Left lung (tissue), 10 donors: ENCODE results near the gene MLH3. TPM values are rescaled to one million over a fixed set of nuclear protein-coding genes. Genes with fewer than 3 reads are reported as not detected.
A peak's percentile ranks its signal among the peaks of the same experiment; 100 is the strongest.
"Not testable (repeated sequence)": the region's sequence is repeated elsewhere in the genome, so short reads cannot be mapped to it uniquely, and the experiment has no call there.

Source experiments
- ATAC-seq: fragments of 200-7000 bp; cut with Tn5 transposase; one replicate; pipeline ENCODE4 v1.9.1; 2020; ENCODE audit warnings: moderate library complexity
- DNase-seq, 4 donors: peaks; one replicate each; pipeline ENCODE4 v3.0.0-alpha.2; 2013 to 2020
- H3K27ac ChIP-seq, 2 donors: fragments of 200-600 bp; sonication (generic) in 1 of 2; one replicate each; pipeline versions ENCODE4 v1.5.0 to v1.8.0; 2020 to 2021
- H3K27me3 ChIP-seq, 2 donors: fragments of 200-600 bp; sonication (generic) in 1 of 2; one replicate each; pipeline versions ENCODE4 v1.5.0 to v1.8.0; 2020 to 2021
- H3K36me3 ChIP-seq, 2 donors: fragments of 200-600 bp; sonication (generic) in 1 of 2; one replicate each; pipeline versions ENCODE4 v1.5.0 to v1.8.0; 2020 to 2021
- H3K4me1 ChIP-seq, 2 donors: fragments of 200-600 bp; one replicate each; pipeline ENCODE4 v1.8.0; 2021
- H3K4me3 ChIP-seq, 2 donors: fragments of 200-600 bp; sonication (generic) in 1 of 2; one replicate each; pipeline versions ENCODE4 v1.5.0 to v1.8.0; 2020 to 2021; ENCODE audit warnings: mild to moderate bottlenecking in 1 of 2
- H3K9me3 ChIP-seq, 2 donors: fragments of 200-600 bp; sonication (generic) in 1 of 2; one replicate each; pipeline versions ENCODE4 v1.5.0 to v1.8.0; 2020 to 2021
- intact Hi-C, 2 donors: fragments of 100-400 bp; cut with DNase I; formaldehyde crosslinking; loops; one replicate each; pipeline versions ENCODE4 v1.11.2 to v1.14.2; 2022
- polyA plus RNA-seq, 6 donors: library from polyadenylated mRNA; unstranded; fragments of 120-200 nt; gene quantifications; one replicate each; pipeline ENCODE4 v1.2.1, GENCODE V29; 2013; ENCODE audit not compliant: insufficient read length in 6 of 6
- total RNA-seq, 2 donors: library from RNA; stranded (reverse); fragmentation: NEBNext Ultra II Directional; extraction: Animal tissue kit (Norgen Biotek cat#: 25700); gene quantifications; one replicate each; pipeline ENCODE4 v1.2.1, GENCODE V29; 2021
- TF ChIP-seq, protein P1 (sequence below), 2 donors: fragments of 200-600 bp; sonication (generic) in 1 of 2; IDR thresholded peaks; one replicate each; pipeline versions ENCODE4 v1.5.0 to v1.8.0; 2021; ENCODE audit warnings: antibody characterized with exemption in 2 of 2
- donor health status: DM: no; HTN: yes; CAD: no.
- donor health status: DM: no; HTN: no; CAD: no.

Gene MLH3
- total and polyA plus RNA-seq, 8 donors, result 24.7 to 48.3 (median 39.9) TPM

DNA sequence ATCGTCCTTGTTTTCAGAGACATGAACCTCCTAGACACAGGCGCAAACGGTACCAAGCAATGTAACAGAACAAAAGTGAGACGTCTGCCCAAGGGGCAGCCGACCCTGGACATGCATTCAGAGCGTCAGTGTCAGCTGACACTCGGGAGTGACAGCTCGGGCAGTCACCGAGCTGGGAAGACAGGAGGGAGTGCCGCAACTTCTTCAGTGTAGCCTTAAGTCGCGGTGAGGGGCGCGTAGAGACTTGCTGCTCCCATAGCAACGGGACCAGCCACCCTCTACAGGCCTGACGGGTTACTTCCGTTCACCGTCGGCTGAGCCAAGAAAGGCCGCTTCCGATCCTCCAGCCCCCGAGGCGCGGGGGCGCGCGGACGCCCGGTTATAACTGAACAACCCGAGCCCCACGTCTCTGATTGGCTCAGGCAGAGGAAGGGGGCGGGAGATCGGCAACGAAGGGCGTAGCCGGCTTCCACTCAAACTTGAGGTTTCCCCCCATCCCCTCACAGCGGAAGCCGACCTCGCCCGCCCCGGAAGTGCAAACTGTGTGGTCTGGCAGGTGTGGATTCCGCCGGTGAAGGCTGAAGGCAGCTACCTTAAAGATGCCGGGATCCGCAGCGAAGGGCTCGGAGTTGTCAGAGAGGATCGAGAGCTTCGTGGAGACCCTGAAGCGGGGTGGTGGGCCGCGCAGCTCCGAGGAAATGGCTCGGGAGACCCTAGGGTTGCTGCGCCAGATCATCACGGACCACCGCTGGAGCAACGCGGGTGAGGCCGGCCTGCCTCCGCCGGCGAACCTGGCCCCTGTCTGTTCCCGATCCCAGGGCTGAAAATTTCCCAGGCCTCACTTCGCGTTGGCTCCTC, 48.6 kb downstream of the MLH3 start, which contains the start of gene EIF2B2:
Gene EIF2B2 (plus strand): TSS at position 530 of the 858 bp plus-strand sequence. CDS start 70 bp downstream, at position 600.
- no peaks in the 10 kb centered on the region for H3K9me3 ChIP-seq
- H3K4me1 ChIP-seq, result peaks cover 10 to 23% of the 10 kb centered on the region in 2 donors
- H3K4me3 ChIP-seq, result peak within 1 kb of the TSS; percentile 92 to 94
- H3K27ac ChIP-seq, result peak within 1 kb of the TSS; percentile 86 to 88
- H3K36me3 ChIP-seq, result peaks cover 0 to 29% of the 10 kb centered on the region in 2 donors
- TF ChIP-seq, protein P1, sequence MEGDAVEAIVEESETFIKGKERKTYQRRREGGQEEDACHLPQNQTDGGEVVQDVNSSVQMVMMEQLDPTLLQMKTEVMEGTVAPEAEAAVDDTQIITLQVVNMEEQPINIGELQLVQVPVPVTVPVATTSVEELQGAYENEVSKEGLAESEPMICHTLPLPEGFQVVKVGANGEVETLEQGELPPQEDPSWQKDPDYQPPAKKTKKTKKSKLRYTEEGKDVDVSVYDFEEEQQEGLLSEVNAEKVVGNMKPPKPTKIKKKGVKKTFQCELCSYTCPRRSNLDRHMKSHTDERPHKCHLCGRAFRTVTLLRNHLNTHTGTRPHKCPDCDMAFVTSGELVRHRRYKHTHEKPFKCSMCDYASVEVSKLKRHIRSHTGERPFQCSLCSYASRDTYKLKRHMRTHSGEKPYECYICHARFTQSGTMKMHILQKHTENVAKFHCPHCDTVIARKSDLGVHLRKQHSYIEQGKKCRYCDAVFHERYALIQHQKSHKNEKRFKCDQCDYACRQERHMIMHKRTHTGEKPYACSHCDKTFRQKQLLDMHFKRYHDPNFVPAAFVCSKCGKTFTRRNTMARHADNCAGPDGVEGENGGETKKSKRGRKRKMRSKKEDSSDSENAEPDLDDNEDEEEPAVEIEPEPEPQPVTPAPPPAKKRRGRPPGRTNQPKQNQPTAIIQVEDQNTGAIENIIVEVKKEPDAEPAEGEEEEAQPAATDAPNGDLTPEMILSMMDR (IDR thresholded peaks at IDR 0.05), result peak in 1 of 2 donors; percentile 33
- ATAC-seq (peak; percentile 100), DNase-seq (peak; percentile 95 to 99 (median 98))
- no peaks in the 10 kb centered on the region for H3K27me3 ChIP-seq
- intact Hi-C loops, result no loop called here

DNA sequence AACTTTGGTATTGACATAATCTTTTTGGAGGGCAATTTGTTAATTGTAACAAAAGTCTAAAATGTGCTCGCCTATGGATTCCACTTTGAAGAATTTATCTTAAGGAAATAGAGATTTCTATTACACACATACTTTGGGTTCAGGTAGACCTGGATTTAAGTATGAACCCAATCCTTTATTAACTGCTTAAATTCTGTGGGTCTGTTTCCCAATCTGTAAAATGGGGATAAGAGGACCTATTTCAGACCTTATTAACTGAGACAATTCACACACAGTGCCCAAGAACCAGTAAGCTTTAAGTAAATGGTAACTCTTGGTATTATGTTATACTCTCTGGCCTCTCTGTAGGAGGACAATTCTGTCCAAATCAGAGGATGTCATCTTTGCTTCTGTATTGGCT, 49.4 kb downstream of the MLH3 start:
- Histone ChIP-seq H3K36me3 (peaks cover 0 to 22% of the 10 kb centered on the region in 2 donors), H3K27me3 (no peaks in the 10 kb centered on the region), H3K4me3 (peak overlapping the region; percentile 92 to 94), H3K4me1 (peaks cover 10 to 23% of the 10 kb centered on the region in 2 donors), H3K9me3 (no peaks in the 10 kb centered on the region), H3K27ac (peak overlapping the region; percentile 86 to 88)
- ATAC-seq (no peak), DNase-seq (no peak)
- TF ChIP-seq, protein P1 (IDR thresholded peaks at IDR 0.05), result no peak
- intact Hi-C loops, result no loop called here

DNA sequence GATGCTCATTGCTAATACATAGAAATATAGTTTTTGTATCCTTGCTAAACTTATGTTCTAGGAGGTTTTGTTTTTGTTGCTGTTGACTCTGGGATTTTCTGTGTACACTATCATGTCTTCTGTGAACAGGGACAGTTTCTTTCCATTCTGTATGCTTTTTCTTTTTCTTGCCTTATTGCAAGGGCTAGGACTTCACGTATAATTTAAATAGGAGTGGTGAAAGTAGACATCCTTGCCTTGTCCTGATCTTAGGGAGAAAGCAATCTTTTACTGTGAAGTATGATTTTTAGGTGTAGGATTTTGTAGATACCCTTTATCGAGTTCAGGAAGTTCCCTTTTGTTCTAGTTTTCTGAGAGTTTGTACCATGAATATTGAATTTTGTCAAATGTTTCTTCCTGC, 50.0 kb downstream of the MLH3 start:
- Histone ChIP-seq H3K36me3 (peaks cover 0 to 16% of the 10 kb centered on the region in 2 donors), H3K27ac (no peak overlapping the region), H3K27me3 (no peaks in the 10 kb centered on the region), H3K4me1 (peaks cover 10 to 23% of the 10 kb centered on the region in 2 donors), H3K9me3 (peaks cover 0 to 3% of the 10 kb centered on the region in 2 donors), H3K4me3 (no peak overlapping the region)
- ATAC-seq, result no peak
- intact Hi-C loops, result no loop called here
- no peak for DNase-seq
- TF ChIP-seq, protein P1 (IDR thresholded peaks at IDR 0.05), result no peak

DNA sequence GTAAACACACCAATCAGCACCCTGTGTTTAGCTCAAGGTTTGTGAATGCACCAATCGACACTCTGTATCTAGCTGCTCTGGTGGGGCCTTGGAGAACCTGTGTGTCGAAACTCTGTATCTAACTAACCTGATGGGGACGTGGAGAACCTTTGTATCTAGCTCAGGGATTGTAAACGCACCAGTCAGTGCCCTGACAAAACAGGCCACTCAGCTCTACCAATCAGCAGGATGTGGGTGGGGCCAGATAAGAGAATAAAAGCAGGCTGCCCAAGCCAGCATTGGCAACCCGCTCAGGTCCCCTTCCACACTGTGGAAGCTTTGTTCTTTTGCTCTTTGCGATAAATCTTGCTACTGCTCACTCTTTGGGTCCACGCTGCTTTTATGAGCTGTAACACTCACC, 55.5 kb downstream of the MLH3 start:
- H3K9me3 ChIP-seq, H3K4me3 ChIP-seq, DNase-seq, H3K27me3 ChIP-seq, ATAC-seq, H3K4me1 ChIP-seq, H3K27ac ChIP-seq, intact Hi-C loops, H3K36me3 ChIP-seq: not testable (repeated sequence)

DNA sequence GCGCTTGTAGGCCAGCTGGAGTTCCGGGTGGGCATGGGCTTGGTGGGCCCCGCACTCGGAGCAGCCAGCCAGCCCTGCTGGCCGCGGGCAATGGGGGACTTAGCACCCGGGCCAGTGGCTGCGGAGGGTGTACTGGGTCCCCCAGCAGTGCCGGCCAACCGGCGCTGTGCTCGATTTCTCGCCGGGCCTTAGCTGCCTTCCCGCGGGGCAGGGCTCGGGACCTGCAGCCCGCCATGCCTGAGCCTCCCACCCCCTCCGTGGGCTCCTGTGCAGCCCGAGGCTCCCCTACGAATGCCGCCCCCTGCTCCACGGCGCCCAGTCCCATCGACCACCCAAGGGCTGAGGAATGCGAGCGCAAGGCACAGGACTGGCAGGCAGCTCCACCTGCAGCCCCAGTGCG, 57.1 kb downstream of the MLH3 start:
- H3K36me3 ChIP-seq, ATAC-seq, H3K9me3 ChIP-seq, intact Hi-C loops, DNase-seq, H3K27me3 ChIP-seq, H3K4me1 ChIP-seq, H3K27ac ChIP-seq, H3K4me3 ChIP-seq: not testable (repeated sequence)

DNA sequence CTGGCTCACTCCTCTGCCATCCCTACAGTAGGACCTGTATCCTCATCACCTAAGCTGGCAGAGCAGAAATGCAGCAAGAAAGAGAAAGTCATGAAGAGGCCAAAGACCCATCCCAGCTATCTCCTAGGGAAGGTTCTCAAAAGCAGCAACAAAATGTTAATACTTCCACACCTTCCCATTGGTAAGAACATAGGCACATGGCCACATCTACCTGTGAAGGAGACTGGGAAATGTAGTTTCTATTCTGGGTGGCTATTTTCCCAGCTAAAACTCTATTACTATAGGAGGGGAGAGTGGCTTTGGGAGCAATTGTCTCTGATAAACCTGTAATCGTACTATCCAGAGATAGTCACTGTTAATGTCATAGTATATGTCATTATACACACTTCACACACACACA, 62.3 kb downstream of the MLH3 start:
- Histone ChIP-seq H3K9me3 (no peaks in the 10 kb centered on the region), H3K36me3 (no peaks in the 10 kb centered on the region), H3K4me3 (no peak overlapping the region), H3K4me1 (no peaks in the 10 kb centered on the region), H3K27me3 (no peaks in the 10 kb centered on the region), H3K27ac (no peak overlapping the region)
- TF ChIP-seq, protein P1 (IDR thresholded peaks at IDR 0.05), result no peak
- ATAC-seq (no peak), DNase-seq (no peak)
- intact Hi-C loops, result no loop called here
